Measurements from ENCODE around the gene CTLA4. TPM values are rescaled to one million over a fixed set of nuclear protein-coding genes. Genes with fewer than 3 reads are reported as not detected.
A peak's percentile ranks its signal among the peaks of the same experiment; 100 is the strongest.

CTLA4 gene
- total RNA-seq, 2 experiments from 2014 or later: 28.7 to 30.7 TPM

DNA sequence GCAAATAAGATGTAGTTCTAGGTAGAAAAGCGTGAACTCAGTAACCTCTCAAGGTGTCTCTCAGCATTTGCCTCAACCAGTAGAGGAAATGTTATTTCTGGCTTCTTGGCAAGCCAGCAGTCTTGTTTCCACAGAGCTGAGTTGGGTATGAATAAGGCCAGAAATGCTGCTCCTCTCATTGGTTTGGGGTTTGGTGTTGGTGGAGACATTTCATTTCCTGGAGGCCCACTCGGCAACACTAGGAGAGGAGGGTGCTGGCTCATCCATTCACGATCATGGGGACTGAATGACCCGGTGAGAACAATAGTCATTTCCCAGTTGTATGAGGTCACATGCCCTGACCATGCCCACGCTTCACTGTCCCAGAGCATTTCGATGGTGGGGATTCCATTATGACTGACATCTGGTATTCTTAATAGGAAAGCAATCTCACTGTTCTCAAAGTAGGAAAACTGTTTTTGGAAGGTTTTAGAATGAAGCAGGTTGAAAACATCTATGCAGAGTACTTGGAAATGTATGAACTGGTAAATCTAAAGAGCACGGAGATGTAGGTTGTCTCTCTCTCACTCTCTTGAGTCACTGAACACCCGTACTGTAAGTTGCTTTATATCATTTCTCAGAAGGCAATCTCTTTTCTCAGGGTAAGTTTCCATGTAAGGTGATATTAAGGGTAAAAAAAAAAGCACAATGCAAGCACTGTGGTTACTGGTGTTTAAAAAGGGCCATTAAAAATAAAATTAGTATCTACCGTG is 37.1 kb upstream of the CTLA4 start:
- ATAC-seq (peak; percentile 94), DNase-seq (peak; percentile 84)
- Mint-ChIP-seq H3K9me3 (peaks cover 4% of the 10 kb centered on the region), H3K4me1 (ENCODE audit: low read depth) (peaks cover 17% of the 10 kb centered on the region), H3K27me3 (no peaks in the 10 kb centered on the region), H3K36me3 (ENCODE audit: low read depth) (peaks cover 6% of the 10 kb centered on the region), H3K27ac (peak overlapping the region; percentile 96), H3K4me3 (peak overlapping the region; percentile 31)
- intact Hi-C loops (cut with micrococcal nuclease): loop anchor here (2.0 kb wide), 1 partner anchor 40 kb away; no protein-coding TSS in a partner anchor
- ChIA-PET CTCF (interaction anchor here (0.6 to 1.7 kb wide), 6 partner anchors 11 to 425 kb away, joined by 3 to 7 read pairs (median 4); no protein-coding TSS in a partner anchor), POLR2A (interaction anchor here (1.2 to 1.5 kb wide), 4 partner anchors 39 to 61 kb away, joined by 3 to 5 read pairs (median 4); no protein-coding TSS in a partner anchor)
- TF ChIP-seq, protein P1, sequence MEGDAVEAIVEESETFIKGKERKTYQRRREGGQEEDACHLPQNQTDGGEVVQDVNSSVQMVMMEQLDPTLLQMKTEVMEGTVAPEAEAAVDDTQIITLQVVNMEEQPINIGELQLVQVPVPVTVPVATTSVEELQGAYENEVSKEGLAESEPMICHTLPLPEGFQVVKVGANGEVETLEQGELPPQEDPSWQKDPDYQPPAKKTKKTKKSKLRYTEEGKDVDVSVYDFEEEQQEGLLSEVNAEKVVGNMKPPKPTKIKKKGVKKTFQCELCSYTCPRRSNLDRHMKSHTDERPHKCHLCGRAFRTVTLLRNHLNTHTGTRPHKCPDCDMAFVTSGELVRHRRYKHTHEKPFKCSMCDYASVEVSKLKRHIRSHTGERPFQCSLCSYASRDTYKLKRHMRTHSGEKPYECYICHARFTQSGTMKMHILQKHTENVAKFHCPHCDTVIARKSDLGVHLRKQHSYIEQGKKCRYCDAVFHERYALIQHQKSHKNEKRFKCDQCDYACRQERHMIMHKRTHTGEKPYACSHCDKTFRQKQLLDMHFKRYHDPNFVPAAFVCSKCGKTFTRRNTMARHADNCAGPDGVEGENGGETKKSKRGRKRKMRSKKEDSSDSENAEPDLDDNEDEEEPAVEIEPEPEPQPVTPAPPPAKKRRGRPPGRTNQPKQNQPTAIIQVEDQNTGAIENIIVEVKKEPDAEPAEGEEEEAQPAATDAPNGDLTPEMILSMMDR (IDR thresholded peaks at IDR 0.05): no peak

DNA sequence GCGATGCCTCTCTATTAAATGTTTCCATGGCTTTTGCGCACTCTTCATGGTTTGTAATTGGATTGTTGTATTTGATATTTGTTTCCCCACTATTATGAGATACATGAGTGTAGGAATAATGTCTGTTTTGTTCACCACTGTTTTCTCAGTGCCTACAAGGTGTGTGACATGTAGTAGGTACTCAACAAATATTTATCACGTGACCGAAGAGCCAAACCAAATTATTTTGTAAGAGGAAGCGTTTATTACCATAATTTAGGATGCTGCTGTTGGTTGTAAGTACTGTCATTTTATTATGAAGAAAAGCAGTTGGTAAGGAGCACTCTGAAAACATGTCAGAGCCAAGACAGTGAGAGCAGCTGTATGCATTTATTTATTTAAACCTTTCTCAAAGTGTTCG is 32.2 kb upstream of the CTLA4 start:
- intact Hi-C loops (cut with micrococcal nuclease): no loop called here
- no peak for DNase-seq
- Mint-ChIP-seq H3K27me3 (no peaks in the 10 kb centered on the region), H3K36me3 (ENCODE audit: low read depth) (no peaks in the 10 kb centered on the region), H3K9me3 (no peaks in the 10 kb centered on the region), H3K4me1 (ENCODE audit: low read depth) (peaks cover 10% of the 10 kb centered on the region), H3K27ac (no peak overlapping the region), H3K4me3 (no peak overlapping the region)
- POLR2A ChIA-PET: interaction anchor here (0.6 to 1.9 kb wide), 2 partner anchors 16 to 244 kb away, joined by 3 to 7 read pairs; no protein-coding TSS in a partner anchor
- no peak for ATAC-seq
- CTCF ChIA-PET: no interaction called here
- TF ChIP-seq, protein P1 (IDR thresholded peaks at IDR 0.05): no peak

DNA sequence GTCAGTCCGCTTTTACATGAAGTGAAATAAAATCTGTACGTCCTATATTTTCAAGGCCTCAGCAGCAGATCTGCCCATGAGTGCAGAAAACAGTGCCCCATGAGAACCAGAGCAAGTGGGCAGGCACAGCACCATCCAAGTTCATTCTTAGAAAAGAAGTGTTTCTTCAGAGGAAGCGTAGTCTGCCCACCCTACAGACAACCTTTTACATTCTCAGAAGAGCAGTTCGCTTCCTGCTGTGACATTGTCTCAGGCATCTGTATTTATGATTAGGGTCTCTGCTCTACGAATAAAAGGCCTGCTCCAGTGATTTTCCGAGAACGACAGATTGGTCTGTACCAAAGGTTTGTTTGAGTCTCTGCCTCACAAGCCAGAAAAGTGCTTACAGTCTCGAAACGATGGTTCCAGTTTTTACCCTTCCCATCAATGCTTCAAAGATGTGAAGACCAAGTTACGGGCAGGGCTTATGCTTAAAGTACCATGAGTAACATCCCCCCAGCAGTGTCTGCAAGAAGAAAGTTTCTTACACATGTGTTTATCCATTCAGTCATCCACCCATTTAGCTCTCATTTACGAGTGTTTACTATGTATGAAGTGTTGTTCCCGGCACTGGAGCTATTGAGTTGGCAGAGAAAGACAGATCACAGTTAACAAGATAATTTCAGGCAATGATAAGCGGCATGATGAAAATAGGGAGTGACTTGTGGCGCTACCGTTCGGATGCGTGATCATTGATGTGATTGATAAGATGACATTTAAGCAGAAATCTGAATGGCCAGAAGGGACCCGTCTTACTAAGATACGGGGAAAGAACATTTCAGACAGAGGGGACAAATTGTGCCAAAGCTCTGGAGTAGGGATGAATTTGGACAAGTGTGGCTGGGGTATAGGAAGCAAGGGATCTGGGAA is 31.4 kb upstream of the CTLA4 start:
- no peaks in the 10 kb centered on the region for H3K36me3 Mint-ChIP-seq (ENCODE audit: low read depth)
- ATAC-seq (peak; percentile 27), DNase-seq (no peak)
- no peaks in the 10 kb centered on the region for H3K27me3 Mint-ChIP-seq
- no peak overlapping the region for H3K27ac Mint-ChIP-seq
- CTCF ChIA-PET: interaction anchor here (1.9 kb wide), 1 partner anchor 10 kb away, joined by 5 read pairs; no protein-coding TSS in a partner anchor
- intact Hi-C loops (cut with micrococcal nuclease): no loop called here
- H3K9me3 Mint-ChIP-seq: no peaks in the 10 kb centered on the region
- POLR2A ChIA-PET: no interaction called here
- no peak overlapping the region for H3K4me3 Mint-ChIP-seq
- peaks cover 9% of the 10 kb centered on the region for H3K4me1 Mint-ChIP-seq (ENCODE audit: low read depth)
- TF ChIP-seq, protein P1 (IDR thresholded peaks at IDR 0.05): no peak

DNA sequence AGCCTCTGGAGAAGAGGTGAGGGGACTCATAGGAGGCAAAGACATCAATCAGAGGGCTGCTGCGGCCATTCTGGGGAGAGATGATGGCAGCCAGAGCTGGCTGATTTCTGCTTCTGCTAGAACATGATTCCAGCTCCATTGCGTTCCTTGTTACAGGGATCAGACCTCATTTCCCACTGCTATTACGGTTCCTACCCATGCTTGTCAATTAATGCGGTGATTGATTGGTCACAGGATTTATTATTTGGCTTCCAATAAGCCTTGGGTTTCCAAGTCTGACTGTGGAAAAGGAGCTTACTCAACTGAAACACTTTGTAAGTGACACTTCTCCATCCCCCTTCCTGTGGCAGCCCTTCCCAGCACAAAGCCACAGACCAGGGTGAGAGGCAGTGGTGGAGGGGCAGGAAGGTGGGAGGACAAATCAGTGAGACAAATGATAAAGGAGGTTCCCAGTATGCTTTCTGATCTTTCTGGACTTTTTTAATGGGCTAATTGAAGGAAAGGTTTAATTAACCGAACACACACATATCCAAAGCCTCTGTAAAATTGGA is 26.8 kb upstream of the CTLA4 start:
- Mint-ChIP-seq H3K4me1 (ENCODE audit: low read depth) (peaks cover 21% of the 10 kb centered on the region), H3K4me3 (no peak overlapping the region), H3K27ac (no peak overlapping the region), H3K36me3 (ENCODE audit: low read depth) (no peaks in the 10 kb centered on the region), H3K27me3 (no peaks in the 10 kb centered on the region), H3K9me3 (no peaks in the 10 kb centered on the region)
- ATAC-seq: no peak
- intact Hi-C loops (cut with micrococcal nuclease): no loop called here
- DNase-seq: peak; percentile 16
- TF ChIP-seq, protein P1 (IDR thresholded peaks at IDR 0.05): no peak
- ChIA-PET POLR2A (no interaction called here), CTCF (interaction anchor here (1.0 to 1.5 kb wide), 3 partner anchors 9 to 25 kb away, joined by 3 read pairs; no protein-coding TSS in a partner anchor)
